Adrenal gland (tissue), 12 donors: ENCODE results near the gene TCERG1L. TPM values are rescaled to one million over a fixed set of nuclear protein-coding genes. Genes with fewer than 3 reads are reported as not detected.

Source experiments
- DNase-seq, 7 donors: peaks; one replicate each; pipeline ENCODE4 v3.0.0-alpha.2; 2019 to 2020
- H3K27ac ChIP-seq, 5 donors: fragments of 200-600 bp; sonication (generic) in 4 of 5; 1 replicate in 3 of 5; 2 replicates in 2 of 5; pipeline versions ENCODE4 v1.5.1 to v1.8.0; 2016 to 2020; ENCODE audit warnings: mild to moderate bottlenecking in 1 of 5
- H3K27me3 ChIP-seq: fragments of 200-600 bp; 2 replicates; pipeline ENCODE4 v1.8.0; 2021
- H3K36me3 ChIP-seq, 2 donors: fragments of 200-600 bp; replicated peaks in 1 of 2; 1 replicate in 1 of 2; 2 replicates in 1 of 2; pipeline versions ENCODE4 v1.5.1 to v1.8.0; 2018 to 2022
- H3K4me1 ChIP-seq, 2 donors: fragments of 200-600 bp; replicated peaks in 1 of 2; 1 replicate in 1 of 2; 2 replicates in 1 of 2; pipeline versions ENCODE4 v1.5.1 to v1.8.0; 2018 to 2021
- H3K4me3 ChIP-seq, 4 donors: fragments of 200-600 bp; sonication (generic) in 3 of 4; one replicate each; pipeline ENCODE4 v1.5.1; 2016 to 2018
- H3K9me3 ChIP-seq, 3 donors: fragments of 200-600 bp; sonication (generic) in 1 of 3; replicated peaks in 1 of 3; 1 replicate in 2 of 3; 2 replicates in 1 of 3; pipeline versions ENCODE4 v1.5.1 to v1.8.0; 2016 to 2021
- POLR2A ChIP-seq, 2 donors: fragments of 450-650 bp; IDR thresholded peaks; one replicate each; pipeline ENCODE4 v1.6.1; 2017; ENCODE audit warnings: antibody characterized with exemption in 2 of 2, mild to moderate bottlenecking in 2 of 2, moderate library complexity in 1 of 2
- WGBS, 4 donors: extraction: QIAGEN DNeasy Blood & Tissue Kit in 2 of 4; methylation state at CpG; one replicate each; pipeline versions ENCODE4 v1.1.5 to v1.1.7; 2013 to 2017; 5-methylcytosine and 5-hydroxymethylcytosine counted together
- intact Hi-C, 2 donors: fragments of 100-400 bp; cut with DNase I; formaldehyde crosslinking; loops; one replicate each; pipeline versions ENCODE4 v1.14.1 to v1.15.0; 2022 to 2023
- polyA plus RNA-seq, 3 donors: library from polyadenylated mRNA; stranded (reverse); fragments of 200-250 nt in 2 of 3; fragments of 350-450 nt in 1 of 3; fragmentation: Illumina TruSeq in 1 of 3; extraction: RNeasy Lipid Tissue Mini Kit (QIAGEN cat#74804) in 1 of 3; gene quantifications; one replicate each; pipeline ENCODE4 v1.2.3, GENCODE V29; 2013 to 2014
- total RNA-seq, 9 donors: library from RNA; depleted of rRNA in 4 of 9; stranded (reverse); fragments of >200 nt in 4 of 9; fragments of 120-200 nt in 1 of 9; fragmentation: NEBNext Ultra II Directional in 1 of 9; extraction: Animal tissue kit (Norgen Biotek cat#: 25700) in 1 of 9; gene quantifications; one replicate each; pipeline versions ENCODE4 v1.1.0 to v1.2.4, GENCODE V29; 2013 to 2023
- TF ChIP-seq, protein P1 (sequence below), 6 experiments: fragments of 450-650 bp in 4 of 6; fragments of 200-600 bp in 2 of 6; sonication (generic) in 1 of 6; IDR thresholded peaks; 1 replicate in 5 of 6; 2 replicates in 1 of 6; pipeline versions ENCODE4 v1.5.1 to v1.8.0; 2016 to 2021; ENCODE audit warnings: antibody characterized with exemption in 6 of 6, mild to moderate bottlenecking in 2 of 6, moderate library complexity in 1 of 6
- donor health status: healthy with polysubstance abuse.
- donor health status: Bipolar disorder and iron deficiency.
- donor health status: DM: yes; HTN: yes; CAD: no.
- donor health status: DM: no; HTN: no; CAD: no.
- donor health status: DM: no; HTN: no; CAD: no.
- donor health status: DM: yes; HTN: yes; CAD: no.

Gene TCERG1L
- total and polyA plus RNA-seq, 12 donors: 0.17 to 3.4 (median 0.97) TPM

- H3K4me3 ChIP-seq: no peak overlapping the region
Observed at GRCh38 chr10:131350660-131351059, 39.1 kb upstream of the TCERG1L start.

GRCh38 chr10:131350245-131350644, 38.7 kb upstream of the TCERG1L start:
- intact Hi-C loops: no loop called here
- Histone ChIP-seq H3K4me3 (no peak overlapping the region), H3K36me3 (no peaks in the 10 kb centered on the region), H3K27ac (no peak overlapping the region), H3K9me3 (no peaks in the 10 kb centered on the region), H3K27me3 (no peaks in the 10 kb centered on the region), H3K4me1 (no peaks in the 10 kb centered on the region)
- TF ChIP-seq, protein P1, sequence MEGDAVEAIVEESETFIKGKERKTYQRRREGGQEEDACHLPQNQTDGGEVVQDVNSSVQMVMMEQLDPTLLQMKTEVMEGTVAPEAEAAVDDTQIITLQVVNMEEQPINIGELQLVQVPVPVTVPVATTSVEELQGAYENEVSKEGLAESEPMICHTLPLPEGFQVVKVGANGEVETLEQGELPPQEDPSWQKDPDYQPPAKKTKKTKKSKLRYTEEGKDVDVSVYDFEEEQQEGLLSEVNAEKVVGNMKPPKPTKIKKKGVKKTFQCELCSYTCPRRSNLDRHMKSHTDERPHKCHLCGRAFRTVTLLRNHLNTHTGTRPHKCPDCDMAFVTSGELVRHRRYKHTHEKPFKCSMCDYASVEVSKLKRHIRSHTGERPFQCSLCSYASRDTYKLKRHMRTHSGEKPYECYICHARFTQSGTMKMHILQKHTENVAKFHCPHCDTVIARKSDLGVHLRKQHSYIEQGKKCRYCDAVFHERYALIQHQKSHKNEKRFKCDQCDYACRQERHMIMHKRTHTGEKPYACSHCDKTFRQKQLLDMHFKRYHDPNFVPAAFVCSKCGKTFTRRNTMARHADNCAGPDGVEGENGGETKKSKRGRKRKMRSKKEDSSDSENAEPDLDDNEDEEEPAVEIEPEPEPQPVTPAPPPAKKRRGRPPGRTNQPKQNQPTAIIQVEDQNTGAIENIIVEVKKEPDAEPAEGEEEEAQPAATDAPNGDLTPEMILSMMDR (IDR thresholded peaks at IDR 0.05): no peak
- no peak for TF ChIP-seq POLR2A (IDR thresholded peaks at IDR 0.05)
- no peak for DNase-seq
- 37 to 65% (median 42%) methylated on average over 4 to 5 of the region's 5 CpGs for WGBS, 4 donors

More at GRCh38 chr10:131350660-131351059, 39.1 kb upstream of the TCERG1L start:
- Histone ChIP-seq H3K9me3 (no peaks in the 10 kb centered on the region), H3K4me1 (no peaks in the 10 kb centered on the region), H3K27me3 (no peaks in the 10 kb centered on the region), H3K27ac (no peak overlapping the region), H3K36me3 (no peaks in the 10 kb centered on the region)
- TF ChIP-seq POLR2A (IDR thresholded peaks at IDR 0.05): no peak
- TF ChIP-seq, protein P1 (IDR thresholded peaks at IDR 0.05): no peak
- intact Hi-C loops: no loop called here
- WGBS, 4 donors: 49 to 54% (median 50%) methylated on average over 9 to 10 of the region's 10 CpGs
- DNase-seq: no peak

GRCh38 chr10:131346456-131346855, 34.9 kb upstream of the TCERG1L start:
- TF ChIP-seq, protein P1 (IDR thresholded peaks at IDR 0.05): no peak
- no peak for TF ChIP-seq POLR2A (IDR thresholded peaks at IDR 0.05)
- intact Hi-C loops: no loop called here

DNA sequence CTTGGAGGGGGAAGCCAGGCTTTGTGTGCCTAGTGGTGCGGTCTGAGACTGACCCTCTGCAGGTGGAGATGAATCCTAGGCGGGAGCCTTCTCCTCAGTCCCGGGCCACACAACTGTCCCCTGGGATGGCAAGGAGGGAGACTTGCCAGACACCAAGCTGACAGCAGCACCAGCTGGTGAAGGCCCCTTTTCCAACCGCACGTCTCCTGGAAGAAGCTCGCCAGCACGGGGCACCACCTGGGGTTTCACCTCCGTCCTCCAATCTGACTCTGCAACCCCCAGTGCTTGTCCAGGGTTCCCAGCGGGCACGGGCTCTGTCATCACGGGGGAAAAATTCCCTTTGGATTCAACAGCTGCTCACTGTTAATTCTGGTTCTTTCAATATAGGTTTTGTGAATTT, 34.2 kb upstream of the TCERG1L start:
- no peaks in the 10 kb centered on the region for H3K36me3 ChIP-seq
- no peak overlapping the region for H3K4me3 ChIP-seq
- intact Hi-C loops: no loop called here
- TF ChIP-seq POLR2A (IDR thresholded peaks at IDR 0.05): no peak
- TF ChIP-seq, protein P1 (IDR thresholded peaks at IDR 0.05): no peak
- H3K27ac ChIP-seq: no peak overlapping the region
- no peaks in the 10 kb centered on the region for H3K4me1 ChIP-seq
- H3K9me3 ChIP-seq: no peaks in the 10 kb centered on the region
- no peaks in the 10 kb centered on the region for H3K27me3 ChIP-seq
- 82 to 90% (median 88%) methylated on average over 11 of the region's 11 CpGs for WGBS, 4 donors
- no peak for DNase-seq

More at GRCh38 chr10:131346456-131346855, 34.9 kb upstream of the TCERG1L start:
- no peaks in the 10 kb centered on the region for H3K27me3 ChIP-seq
- no peaks in the 10 kb centered on the region for H3K9me3 ChIP-seq
- H3K27ac ChIP-seq: no peak overlapping the region
- H3K36me3 ChIP-seq: no peaks in the 10 kb centered on the region
- no peak for DNase-seq
- no peak overlapping the region for H3K4me3 ChIP-seq
- H3K4me1 ChIP-seq: no peaks in the 10 kb centered on the region
- WGBS, 4 donors: 50 to 66% (median 52%) methylated on average over 3 to 5 of the region's 5 CpGs
